Activated T-cell treated with anti-CD3 and anti-CD28 coated beads, Interleukin-2, amount 50 U/mL, for 72 hours (primary cell): ENCODE results near the gene SDK2. TPM values are rescaled to one million over a fixed set of nuclear protein-coding genes. Genes with fewer than 3 reads are reported as not detected.
"Not testable (repeated sequence)": the region's sequence is repeated elsewhere in the genome, so short reads cannot be mapped to it uniquely, and the experiment has no call there.

Experiments used
- ATAC-seq, 2 donors: fragments of 150-1000 bp; cut with Tn5 transposase; replicated peaks in 1 of 2; 2 replicates each; pipeline ENCODE4 v1.10.0; 2021; ENCODE audit warnings: moderate library complexity in 2 of 2, mild to moderate bottlenecking in 1 of 2
- DNase-seq, 2 donors: peaks; one replicate each; pipeline ENCODE4 v3.0.0; 2021 to 2022; ENCODE audit warnings: mixed read lengths in 1 of 2
- H3K27ac Mint-ChIP-seq: one replicate; pipeline ENCODE4 v1.8.0; 2022; ENCODE audit warnings: mild to moderate bottlenecking, moderate library complexity, mixed read lengths
- H3K27me3 Mint-ChIP-seq: one replicate; pipeline ENCODE4 v1.8.0; 2022; ENCODE audit warnings: low read depth, mixed read lengths
- H3K36me3 Mint-ChIP-seq, 2 donors: one replicate each; pipeline ENCODE4 v1.8.0; 2022; ENCODE audit warnings: mixed read lengths in 2 of 2, mild to moderate bottlenecking in 1 of 2; ENCODE audit not compliant: insufficient read depth in 2 of 2
- H3K4me1 Mint-ChIP-seq: one replicate; pipeline ENCODE4 v1.8.0; 2022; ENCODE audit warnings: low read depth, mixed read lengths
- H3K4me3 Mint-ChIP-seq, 2 donors: one replicate each; pipeline ENCODE4 v1.8.0; 2022; ENCODE audit warnings: mild to moderate bottlenecking in 2 of 2, mixed read lengths in 2 of 2, moderate library complexity in 2 of 2
- H3K9me3 Mint-ChIP-seq, 2 donors: one replicate each; pipeline ENCODE4 v1.8.0; 2022; ENCODE audit warnings: mixed read lengths in 2 of 2
- total RNA-seq, 2 donors: library from RNA; stranded (reverse); gene quantifications; one replicate each; pipeline ENCODE4 v1.2.3, GENCODE V29; 2022

Gene SDK2
- total RNA-seq, 2 donors from 2014 or later = 0.26 to 0.44 TPM

GRCh38 chr17:73481676-73482075 lies 162.6 kb downstream of the SDK2 start:
- ATAC-seq (no peak), DNase-seq (no peak)
- no peaks in the 10 kb centered on the region for H3K27me3 Mint-ChIP-seq
- peaks cover 5 to 6% of the 10 kb centered on the region in 2 donors for H3K36me3 Mint-ChIP-seq
- no peak overlapping the region for H3K27ac Mint-ChIP-seq
- peaks cover 7% of the 10 kb centered on the region for H3K4me1 Mint-ChIP-seq
- peaks cover 7 to 8% of the 10 kb centered on the region in 2 donors for H3K9me3 Mint-ChIP-seq
- H3K4me3 Mint-ChIP-seq = no peak overlapping the region

- H3K27ac Mint-ChIP-seq = no peak overlapping the region
- no peak for ATAC-seq
These were observed 163.5 kb downstream of the SDK2 start for GRCh38 chr17:73480740-73481139.

GRCh38 chr17:73478768-73479424 lies 165.3 kb downstream of the SDK2 start:
- no peaks in the 10 kb centered on the region for H3K36me3 Mint-ChIP-seq
- ATAC-seq (no peak), DNase-seq (no peak)
- H3K4me3 Mint-ChIP-seq = no peak overlapping the region
- H3K27me3 Mint-ChIP-seq = peaks cover 6% of the 10 kb centered on the region
- H3K27ac Mint-ChIP-seq = no peak overlapping the region
- H3K9me3 Mint-ChIP-seq = no peaks in the 10 kb centered on the region
- H3K4me1 Mint-ChIP-seq = peaks cover 13% of the 10 kb centered on the region

More at GRCh38 chr17:73480740-73481139, 163.5 kb downstream of the SDK2 start:
- Mint-ChIP-seq H3K27me3 (no peaks in the 10 kb centered on the region), H3K36me3 (peaks cover 5 to 6% of the 10 kb centered on the region in 2 donors), H3K4me3 (no peak overlapping the region), H3K9me3 (peaks cover 7 to 8% of the 10 kb centered on the region in 2 donors), H3K4me1 (peaks cover 7% of the 10 kb centered on the region)
- no peak for DNase-seq

GRCh38 chr17:73478334-73478733 lies 165.9 kb downstream of the SDK2 start:
- ATAC-seq = no peak
- Mint-ChIP-seq H3K4me3 (no peak overlapping the region), H3K27me3 (peaks cover 6% of the 10 kb centered on the region), H3K36me3 (no peaks in the 10 kb centered on the region), H3K9me3 (no peaks in the 10 kb centered on the region), H3K27ac (no peak overlapping the region), H3K4me1 (peaks cover 13% of the 10 kb centered on the region)
- no peak for DNase-seq

- ATAC-seq (no peak), DNase-seq (no peak)
- H3K36me3 Mint-ChIP-seq = peaks cover 0 to 4% of the 10 kb centered on the region in 2 donors
- peaks cover 13% of the 10 kb centered on the region for H3K4me1 Mint-ChIP-seq
- peaks cover 6% of the 10 kb centered on the region for H3K27me3 Mint-ChIP-seq
- no peak overlapping the region for H3K27ac Mint-ChIP-seq
- peaks cover 0 to 2% of the 10 kb centered on the region in 2 donors for H3K9me3 Mint-ChIP-seq
- no peak overlapping the region for H3K4me3 Mint-ChIP-seq
These were observed 167.3 kb downstream of the SDK2 start for GRCh38 chr17:73476890-73477350.

- peak; percentile 5 to 6 for DNase-seq
- no peak overlapping the region for H3K4me3 Mint-ChIP-seq
- peaks cover 0 to 4% of the 10 kb centered on the region in 2 donors for H3K36me3 Mint-ChIP-seq
- peaks cover 0 to 2% of the 10 kb centered on the region in 2 donors for H3K9me3 Mint-ChIP-seq
- peaks cover 6% of the 10 kb centered on the region for H3K27me3 Mint-ChIP-seq
- H3K27ac Mint-ChIP-seq = no peak overlapping the region
- no peak for ATAC-seq
- peaks cover 6% of the 10 kb centered on the region for H3K4me1 Mint-ChIP-seq
These were observed 169.8 kb downstream of the SDK2 start for GRCh38 chr17:73474370-73474988.

GRCh38 chr17:73472715-73473114 lies 171.5 kb downstream of the SDK2 start:
- H3K27me3 Mint-ChIP-seq, H3K4me3 Mint-ChIP-seq, DNase-seq, H3K27ac Mint-ChIP-seq, ATAC-seq, H3K36me3 Mint-ChIP-seq, H3K9me3 Mint-ChIP-seq, H3K4me1 Mint-ChIP-seq: not testable (repeated sequence)

- H3K27me3 Mint-ChIP-seq = peaks cover 6% of the 10 kb centered on the region
- peaks cover 0 to 2% of the 10 kb centered on the region in 2 donors for H3K9me3 Mint-ChIP-seq
- no peak for DNase-seq
- no peak overlapping the region for H3K27ac Mint-ChIP-seq
- ATAC-seq = no peak
- peaks cover 0 to 4% of the 10 kb centered on the region in 2 donors for H3K36me3 Mint-ChIP-seq
- peaks cover 6% of the 10 kb centered on the region for H3K4me1 Mint-ChIP-seq
- no peak overlapping the region for H3K4me3 Mint-ChIP-seq
These were observed 172.3 kb downstream of the SDK2 start for GRCh38 chr17:73471924-73472323.

- no peak for ATAC-seq
These were observed 173.9 kb downstream of the SDK2 start for GRCh38 chr17:73470316-73470826.

GRCh38 chr17:73469311-73469710 lies 174.9 kb downstream of the SDK2 start:
- Mint-ChIP-seq H3K36me3 (peaks cover 0 to 4% of the 10 kb centered on the region in 2 donors), H3K27me3 (peaks cover 1% of the 10 kb centered on the region), H3K4me1 (peaks cover under 1% of the 10 kb centered on the region), H3K4me3 (no peak overlapping the region), H3K27ac (no peak overlapping the region), H3K9me3 (peaks cover 0 to 2% of the 10 kb centered on the region in 2 donors)
- DNase-seq (no peak), ATAC-seq (no peak)

More at GRCh38 chr17:73470316-73470826, 173.9 kb downstream of the SDK2 start:
- Mint-ChIP-seq H3K4me3 (no peak overlapping the region), H3K27ac (no peak overlapping the region), H3K9me3 (peaks cover 0 to 2% of the 10 kb centered on the region in 2 donors), H3K36me3 (peaks cover 0 to 4% of the 10 kb centered on the region in 2 donors), H3K27me3 (peaks cover 6% of the 10 kb centered on the region), H3K4me1 (peaks cover 6% of the 10 kb centered on the region)
- no peak for DNase-seq

- H3K9me3 Mint-ChIP-seq = peaks cover 0 to 2% of the 10 kb centered on the region in 2 donors
These were observed 176.0 kb downstream of the SDK2 start for GRCh38 chr17:73468221-73468620.

GRCh38 chr17:73467651-73468050 lies 176.6 kb downstream of the SDK2 start:
- Mint-ChIP-seq H3K9me3 (peaks cover 0 to under 1% of the 10 kb centered on the region in 2 donors), H3K27me3 (no peaks in the 10 kb centered on the region), H3K36me3 (peaks cover 0 to under 1% of the 10 kb centered on the region in 2 donors), H3K4me3 (no peak overlapping the region), H3K27ac (no peak overlapping the region), H3K4me1 (no peaks in the 10 kb centered on the region)
- DNase-seq (no peak), ATAC-seq (no peak)

More at GRCh38 chr17:73468221-73468620, 176.0 kb downstream of the SDK2 start:
- Mint-ChIP-seq H3K4me3 (no peak overlapping the region), H3K27me3 (no peaks in the 10 kb centered on the region), H3K4me1 (no peaks in the 10 kb centered on the region), H3K36me3 (peaks cover 0 to 4% of the 10 kb centered on the region in 2 donors), H3K27ac (no peak overlapping the region)
- DNase-seq (no peak), ATAC-seq (no peak)

GRCh38 chr17:73466704-73467433 lies 177.4 kb downstream of the SDK2 start:
- H3K9me3 Mint-ChIP-seq = no peaks in the 10 kb centered on the region
- ATAC-seq = no peak

More at GRCh38 chr17:73466704-73467433, 177.4 kb downstream of the SDK2 start:
- Mint-ChIP-seq H3K27me3 (no peaks in the 10 kb centered on the region), H3K27ac (no peak overlapping the region), H3K4me1 (no peaks in the 10 kb centered on the region), H3K4me3 (no peak overlapping the region), H3K36me3 (no peaks in the 10 kb centered on the region)
- no peak for DNase-seq
